ENCODE results near the gene DOCK3.

GRCh38 chr3:50947419-50947818 lies 272.7 kb downstream of the DOCK3 start:
- TF ChIP-seq CTCF (IDR thresholded peaks at IDR 0.05) = no peak
- TF ChIP-seq POLR2AphosphoS5 (IDR thresholded peaks at IDR 0.05; ENCODE audit: insufficient read depth in 1 of 2, low read depth in 1 of 2) = no peak
- no peak for TF ChIP-seq POLR2A (IDR thresholded peaks at IDR 0.05)

Data from vagina (tissue), 2 donors.